Duodenal mucosa (tissue), 2 donors: ENCODE measurements around the gene DHX32.

Experiments used
- H3K27ac ChIP-seq: one replicate; pipeline ENCODE4 v1.7.0; 2013; ENCODE audit warnings: low read depth, low read length
- H3K27me3 ChIP-seq, 2 donors: one replicate each; pipeline ENCODE4 v1.7.0; 2013; ENCODE audit warnings: low read length in 2 of 2, control low read depth in 1 of 2; ENCODE audit not compliant: insufficient read depth in 2 of 2, control insufficient read depth in 1 of 2
- H3K36me3 ChIP-seq, 2 donors: one replicate each; pipeline ENCODE4 v1.7.0; 2013; ENCODE audit warnings: low read length in 2 of 2, control low read depth in 1 of 2; ENCODE audit not compliant: insufficient read depth in 2 of 2, control insufficient read depth in 1 of 2
- H3K4me1 ChIP-seq, 2 donors: one replicate each; pipeline ENCODE4 v1.7.0; 2013; ENCODE audit warnings: low read length in 2 of 2, control low read depth in 1 of 2; ENCODE audit not compliant: insufficient read depth in 2 of 2, control insufficient read depth in 1 of 2
- H3K4me3 ChIP-seq, 2 donors: one replicate each; pipeline ENCODE4 v1.7.0; 2013; ENCODE audit warnings: low read length in 2 of 2, low read depth in 1 of 2
- H3K9ac ChIP-seq, 2 donors: one replicate each; pipeline ENCODE4 v1.7.0; 2013; ENCODE audit warnings: low read length in 2 of 2, low read depth in 1 of 2
- H3K9me3 ChIP-seq, 2 donors: one replicate each; pipeline ENCODE4 v1.7.0; 2013; ENCODE audit warnings: low read length in 2 of 2, control low read depth in 1 of 2; ENCODE audit not compliant: control insufficient read depth in 1 of 2

DHX32 gene

GRCh38 chr10:125811251-125811650 is 69.8 kb downstream of the DHX32 start:
- Histone ChIP-seq H3K36me3 (peaks cover 9 to 63% of the 10 kb centered on the region in 2 donors), H3K4me1 (no peaks in the 10 kb centered on the region), H3K27me3 (no peaks in the 10 kb centered on the region), H3K9ac (no peak overlapping the region), H3K4me3 (no peak overlapping the region), H3K9me3 (no peaks in the 10 kb centered on the region), H3K27ac (no peak overlapping the region)

GRCh38 chr10:125808047-125808446 is 73.0 kb downstream of the DHX32 start:
- no peaks in the 10 kb centered on the region for H3K4me1 ChIP-seq
- peaks cover 11 to 55% of the 10 kb centered on the region in 2 donors for H3K36me3 ChIP-seq

GRCh38 chr10:125802739-125803138 is 78.4 kb downstream of the DHX32 start:
- Histone ChIP-seq H3K9ac (no peak overlapping the region), H3K4me3 (no peak overlapping the region), H3K36me3 (peaks cover 7 to 61% of the 10 kb centered on the region in 2 donors), H3K4me1 (no peaks in the 10 kb centered on the region), H3K9me3 (no peaks in the 10 kb centered on the region), H3K27me3 (no peaks in the 10 kb centered on the region), H3K27ac (no peak overlapping the region)

More at GRCh38 chr10:125808047-125808446, 73.0 kb downstream of the DHX32 start:
- no peak overlapping the region for H3K9ac ChIP-seq
- no peak overlapping the region for H3K27ac ChIP-seq
- H3K27me3 ChIP-seq = no peaks in the 10 kb centered on the region
- no peak overlapping the region for H3K4me3 ChIP-seq
- H3K9me3 ChIP-seq = no peaks in the 10 kb centered on the region

- peaks cover 7 to 62% of the 10 kb centered on the region in 2 donors for H3K36me3 ChIP-seq
Observed at GRCh38 chr10:125802131-125802530, 79.0 kb downstream of the DHX32 start.

GRCh38 chr10:125801574-125801973 is 79.5 kb downstream of the DHX32 start:
- peaks cover 7 to 59% of the 10 kb centered on the region in 2 donors for H3K36me3 ChIP-seq
- H3K27ac ChIP-seq = no peak overlapping the region
- H3K27me3 ChIP-seq = no peaks in the 10 kb centered on the region
- H3K4me3 ChIP-seq = no peak overlapping the region
- H3K4me1 ChIP-seq = no peaks in the 10 kb centered on the region
- no peaks in the 10 kb centered on the region for H3K9me3 ChIP-seq
- no peak overlapping the region for H3K9ac ChIP-seq

More at GRCh38 chr10:125802131-125802530, 79.0 kb downstream of the DHX32 start:
- no peak overlapping the region for H3K4me3 ChIP-seq
- H3K9me3 ChIP-seq = no peaks in the 10 kb centered on the region
- H3K9ac ChIP-seq = no peak overlapping the region
- H3K27ac ChIP-seq = no peak overlapping the region
- H3K4me1 ChIP-seq = no peaks in the 10 kb centered on the region
- H3K27me3 ChIP-seq = no peaks in the 10 kb centered on the region

GRCh38 chr10:125799451-125800182 is 81.5 kb downstream of the DHX32 start:
- Histone ChIP-seq H3K4me1 (no peaks in the 10 kb centered on the region), H3K9ac (no peak overlapping the region), H3K36me3 (peaks cover 6 to 58% of the 10 kb centered on the region in 2 donors), H3K9me3 (no peaks in the 10 kb centered on the region), H3K27me3 (no peaks in the 10 kb centered on the region), H3K27ac (no peak overlapping the region), H3K4me3 (no peak overlapping the region)

GRCh38 chr10:125797994-125798662 is 83.0 kb downstream of the DHX32 start:
- Histone ChIP-seq H3K4me3 (no peak overlapping the region), H3K27ac (no peak overlapping the region), H3K9ac (no peak overlapping the region), H3K27me3 (no peaks in the 10 kb centered on the region), H3K4me1 (no peaks in the 10 kb centered on the region), H3K36me3 (peaks cover 10 to 62% of the 10 kb centered on the region in 2 donors), H3K9me3 (no peaks in the 10 kb centered on the region)

- H3K27ac ChIP-seq = no peak overlapping the region
- H3K4me3 ChIP-seq = no peak overlapping the region
- no peaks in the 10 kb centered on the region for H3K4me1 ChIP-seq
- no peaks in the 10 kb centered on the region for H3K27me3 ChIP-seq
- no peak overlapping the region for H3K9ac ChIP-seq
- no peaks in the 10 kb centered on the region for H3K9me3 ChIP-seq
- peaks cover 17 to 62% of the 10 kb centered on the region in 2 donors for H3K36me3 ChIP-seq
Observed at GRCh38 chr10:125797424-125797823, 83.7 kb downstream of the DHX32 start.

- no peaks in the 10 kb centered on the region for H3K4me1 ChIP-seq
- H3K9ac ChIP-seq = no peak overlapping the region
- H3K36me3 ChIP-seq = peaks cover 21 to 68% of the 10 kb centered on the region in 2 donors
- no peak overlapping the region for H3K27ac ChIP-seq
- H3K4me3 ChIP-seq = no peak overlapping the region
- H3K9me3 ChIP-seq = no peaks in the 10 kb centered on the region
- H3K27me3 ChIP-seq = no peaks in the 10 kb centered on the region
Observed at GRCh38 chr10:125795637-125796190, 85.4 kb downstream of the DHX32 start.

- H3K9ac ChIP-seq = no peak overlapping the region
Observed at GRCh38 chr10:125795128-125795527, 86.0 kb downstream of the DHX32 start.

More at GRCh38 chr10:125795128-125795527, 86.0 kb downstream of the DHX32 start:
- Histone ChIP-seq H3K36me3 (peaks cover 21 to 66% of the 10 kb centered on the region in 2 donors), H3K27me3 (no peaks in the 10 kb centered on the region), H3K9me3 (no peaks in the 10 kb centered on the region), H3K4me3 (no peak overlapping the region), H3K4me1 (no peaks in the 10 kb centered on the region), H3K27ac (no peak overlapping the region)
